Measurements from ENCODE around the gene CCDC13.

The CCDC13 gene

GRCh38 chr3:42725454-42725853, 47.6 kb downstream of the CCDC13 start:
- no peak for DNase-seq (ENCODE audit: low spot score)
- TF ChIP-seq, protein P1, sequence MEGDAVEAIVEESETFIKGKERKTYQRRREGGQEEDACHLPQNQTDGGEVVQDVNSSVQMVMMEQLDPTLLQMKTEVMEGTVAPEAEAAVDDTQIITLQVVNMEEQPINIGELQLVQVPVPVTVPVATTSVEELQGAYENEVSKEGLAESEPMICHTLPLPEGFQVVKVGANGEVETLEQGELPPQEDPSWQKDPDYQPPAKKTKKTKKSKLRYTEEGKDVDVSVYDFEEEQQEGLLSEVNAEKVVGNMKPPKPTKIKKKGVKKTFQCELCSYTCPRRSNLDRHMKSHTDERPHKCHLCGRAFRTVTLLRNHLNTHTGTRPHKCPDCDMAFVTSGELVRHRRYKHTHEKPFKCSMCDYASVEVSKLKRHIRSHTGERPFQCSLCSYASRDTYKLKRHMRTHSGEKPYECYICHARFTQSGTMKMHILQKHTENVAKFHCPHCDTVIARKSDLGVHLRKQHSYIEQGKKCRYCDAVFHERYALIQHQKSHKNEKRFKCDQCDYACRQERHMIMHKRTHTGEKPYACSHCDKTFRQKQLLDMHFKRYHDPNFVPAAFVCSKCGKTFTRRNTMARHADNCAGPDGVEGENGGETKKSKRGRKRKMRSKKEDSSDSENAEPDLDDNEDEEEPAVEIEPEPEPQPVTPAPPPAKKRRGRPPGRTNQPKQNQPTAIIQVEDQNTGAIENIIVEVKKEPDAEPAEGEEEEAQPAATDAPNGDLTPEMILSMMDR (IDR thresholded peaks at IDR 0.05; ENCODE audit: extremely low read depth, missing control alignments): no peak

- TF ChIP-seq, protein P1 (IDR thresholded peaks at IDR 0.05; ENCODE audit: extremely low read depth, missing control alignments): no peak
- no peak for DNase-seq (ENCODE audit: low spot score)
These were observed 49.8 kb downstream of the CCDC13 start for GRCh38 chr3:42723219-42723618.

Measured in GM20000 (cell line).